HepG2 (cell line): Measurements from ENCODE around the gene TOX2. TPM values are rescaled to one million over a fixed set of nuclear protein-coding genes. Genes with fewer than 3 reads are reported as not detected.

ENCODE experiments used
- ATAC-seq: fragments of 200-7000 bp; cut with Tn5 transposase; 3 replicates; pipeline ENCODE4 v1.9.1; 2020; ENCODE audit warnings: mild to moderate bottlenecking, moderate library complexity
- BruUV-seq: library from RNA; stranded (reverse); fragments of 400-500 nt; replicated peaks from 2 replicates; lab custom pipeline; 2021; lab: Mats Ljungman, UMichigan
- CTCF ChIA-PET: fragments of 300-600 bp; formaldehyde crosslinking; extraction: SDS; loops from one replicate; lab custom pipeline; 2021; ENCODE audit warnings: low total read pairs, inconsistent platforms, low intra/inter-chr PET ratio; lab: Yijun Ruan, JAX
- POLR2A ChIA-PET: fragments of 350-600 bp; sonication (Branson Sonifier 250); formaldehyde crosslinking; loops from one replicate; lab custom pipeline; 2020; ENCODE audit warnings: antibody characterized with exemption, inconsistent platforms; lab: Yijun Ruan, JAX
- DNase-seq: peaks from one replicate; pipeline ENCODE4 v3.0.0-alpha.2; 2015; ENCODE audit warnings: low spot score
- FAIRE-seq: peaks from 3 replicates; lab custom pipeline; 2011; peaks lifted over from hg19 to GRCh38; lab: Jason Lieb, UNC
- H2AFZ ChIP-seq: one replicate; pipeline ENCODE4 v1.6.1; 2011; ENCODE audit warnings: low read length, inconsistent platforms
- H3K27ac ChIP-seq: fragments of 300-600 bp; 3 replicates; pipeline ENCODE4 v1.8.0; 2011; ENCODE audit warnings: mixed run types, mild to moderate bottlenecking, mixed read lengths, low read length, inconsistent platforms; ENCODE audit not compliant: insufficient read depth; ENCODE audit errors: extremely low read length
- H3K27me3 ChIP-seq, 2 experiments: fragments of 200-600 bp in 1 of 2; 2 replicates in 1 of 2; 3 replicates in 1 of 2; pipeline versions ENCODE4 v1.6.0 to v1.8.0; 2011; ENCODE audit warnings: low read length in 2 of 2, mild to moderate bottlenecking in 2 of 2, moderate library complexity in 2 of 2, inconsistent platforms in 1 of 2; ENCODE audit not compliant: insufficient read depth in 2 of 2, control insufficient read depth in 1 of 2
- H3K36me3 ChIP-seq, 2 experiments: fragments of 200-600 bp in 1 of 2; replicated peaks in 1 of 2; 2 replicates in 1 of 2; 3 replicates in 1 of 2; pipeline versions ENCODE4 v1.5.1 to v1.8.0; 2011; ENCODE audit warnings: low read length in 2 of 2, inconsistent platforms in 1 of 2; ENCODE audit not compliant: insufficient read depth in 2 of 2, control insufficient read depth in 1 of 2
- H3K4me1 ChIP-seq: 2 replicates; pipeline ENCODE4 v1.5.1; 2012; ENCODE audit warnings: low read length, inconsistent platforms; ENCODE audit not compliant: insufficient read depth
- H3K4me2 ChIP-seq: 2 replicates; pipeline ENCODE4 v1.6.0; 2011; ENCODE audit warnings: low read depth, low read length, inconsistent platforms
- H3K4me3 ChIP-seq, 3 experiments: fragments of 200-600 bp in 1 of 3; sonication (generic), shearing (Covaris generic) in 1 of 3; replicated peaks in 1 of 3; 2 replicates each; pipeline ENCODE4 v1.5.1; 2011 to 2016; ENCODE audit warnings: low read length in 3 of 3, inconsistent platforms in 2 of 3, low read depth in 2 of 3, mild to moderate bottlenecking in 2 of 3, control low read depth in 1 of 3, mixed read lengths in 1 of 3; ENCODE audit not compliant: insufficient read depth in 1 of 3
- H3K79me2 ChIP-seq: one replicate; pipeline ENCODE4 v1.6.1; 2011; ENCODE audit warnings: low read length, inconsistent platforms; ENCODE audit not compliant: insufficient read depth
- H3K9ac ChIP-seq: 2 replicates; pipeline ENCODE4 v1.6.0; 2011; ENCODE audit warnings: mild to moderate bottlenecking, low read depth, low read length, inconsistent platforms; ENCODE audit not compliant: insufficient read depth
- H3K9me3 ChIP-seq: 2 replicates; pipeline ENCODE4 v1.5.1; 2012; ENCODE audit warnings: mild to moderate bottlenecking, low read length
- H4K20me1 ChIP-seq: 2 replicates; pipeline ENCODE4 v1.6.0; 2011; ENCODE audit warnings: inconsistent platforms, mild to moderate bottlenecking, low read length, moderate library complexity; ENCODE audit not compliant: insufficient read depth
- NFATC3 ChIP-seq: sonication (generic); formaldehyde crosslinking; IDR thresholded peaks from 2 replicates; pipeline ENCODE4 v1.5.1; 2020; ENCODE audit warnings: mild to moderate bottlenecking, missing genetic modification reagents
- SPEN ChIP-seq: sonication (generic); formaldehyde crosslinking; IDR thresholded peaks from 2 replicates; pipeline ENCODE4 v1.5.1; 2020; ENCODE audit warnings: low read depth, mild to moderate bottlenecking, missing genetic modification reagents
- ZFP82 ChIP-seq: sonication (generic); formaldehyde crosslinking; IDR thresholded peaks from 2 replicates; pipeline ENCODE4 v1.5.1; 2020; ENCODE audit warnings: mild to moderate bottlenecking, missing genetic modification reagents, borderline replicate concordance
- WGBS: methylation state at CpG from one replicate; pipeline ENCODE4 v1.1.6; 2017; ENCODE audit warnings: low lambda C conversion rate; 5-methylcytosine and 5-hydroxymethylcytosine counted together
- in situ Hi-C: cut with HindIII; loops from 2 replicates; pipeline ENCODE4 v1.10.0; 2017; ENCODE audit warnings: low pct_unique_long_range_greater_than_20kb; ENCODE audit not compliant: extremely low pct_ligation_motif_present
- intact Hi-C: fragments of 100-400 bp; cut with micrococcal nuclease; formaldehyde crosslinking; loops from one replicate; pipeline ENCODE4 v1.10.0; 2022; ENCODE audit not compliant: unreplicated experiment
- polyA plus RNA-seq, 8 experiments: library from polyadenylated mRNA; depleted of rRNA in 3 of 8; stranded (reverse) in 7 of 8; unstranded in 1 of 8; fragments of >200 nt; fragmentation: Illumina TruSeq in 4 of 8; extraction: Trizol in 4 of 8; gene quantifications; 2 replicates each; pipeline versions ENCODE4 v1.2.1 to v1.2.3, GENCODE V29; 2011 to 2016; ENCODE audit warnings: low read depth in 4 of 8, missing spikeins in 1 of 8, mixed read lengths in 1 of 8; ENCODE audit not compliant: insufficient read depth in 1 of 8
- total RNA-seq, 5 experiments: library from RNA; depleted of rRNA; stranded (reverse); fragments of >200 nt; fragmentation: Illumina TruSeq; extraction: Trizol; gene quantifications; 2 replicates each; pipeline ENCODE4 v1.2.3, GENCODE V29; 2016; ENCODE audit warnings: low read depth in 1 of 5
- TF ChIP-seq, protein P1 (sequence below): sonication (generic); formaldehyde crosslinking; IDR thresholded peaks from 2 replicates; pipeline ENCODE4 v1.9.0; 2021; ENCODE audit warnings: missing genetic modification reagents, borderline replicate concordance
- TF ChIP-seq, protein P2 (sequence below): sonication (generic); formaldehyde crosslinking; IDR thresholded peaks from 2 replicates; pipeline ENCODE4 v1.8.1; 2023; ENCODE audit warnings: mild to moderate bottlenecking, missing genetic modification reagents, borderline replicate concordance

TOX2 gene
- total and polyA plus RNA-seq, 2 of the 13 experiments (the other 11 are each of a cell fraction or from before 2014, with no cell fraction given) = not detected

DNA sequence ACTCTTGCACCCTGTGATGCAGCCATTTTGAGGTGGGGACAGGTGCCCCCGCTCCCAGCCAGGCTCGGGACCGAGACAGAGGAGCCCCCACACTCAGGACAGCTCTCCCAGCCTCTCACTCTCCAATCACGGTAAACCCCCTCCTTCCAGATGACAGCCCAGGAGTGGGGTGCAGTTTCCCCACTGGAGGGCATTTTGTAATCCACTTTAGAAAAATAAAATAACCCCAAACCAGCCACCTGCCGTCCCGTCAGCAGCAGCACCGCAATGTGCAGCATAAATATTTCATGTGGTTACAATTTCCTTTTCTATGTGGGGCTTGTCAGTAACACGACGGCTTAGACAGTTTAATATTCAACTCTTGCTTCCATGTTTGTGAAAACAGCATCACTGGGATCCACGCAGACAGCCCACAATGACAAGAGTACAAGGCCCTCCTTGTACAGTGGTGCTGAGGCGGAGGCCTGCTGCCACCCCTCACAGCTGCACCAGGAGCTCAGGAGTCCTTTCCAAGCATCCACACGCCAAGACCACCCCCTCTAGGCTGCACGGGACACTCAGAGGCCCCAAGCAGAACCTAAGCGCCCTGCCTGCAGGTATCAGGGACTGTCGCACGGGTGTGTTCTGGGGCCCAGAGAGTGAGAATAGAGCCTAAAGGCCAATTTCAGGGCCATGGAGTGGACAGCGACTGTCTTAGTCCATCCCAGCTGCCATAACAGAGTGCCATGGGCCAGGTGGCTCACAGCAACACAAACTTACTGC lies 155.7 kb downstream of the TOX2 start:
- FAIRE-seq = no peak
- peaks cover 37 to 93% of the 10 kb centered on the region in 2 experiments; a peak in 4 of 5 replicates for H3K27me3 ChIP-seq
- no peak overlapping the region for H3K4me2 ChIP-seq
- no peaks in the 10 kb centered on the region for H3K36me3 ChIP-seq
- WGBS = 28% methylated on average over 17 of the region's 17 CpGs
- in situ Hi-C loops = no loop called here
- H4K20me1 ChIP-seq = no peaks in the 10 kb centered on the region
- no TSS peak for BruUV-seq
- no peaks in the 10 kb centered on the region for H3K79me2 ChIP-seq
- no peak for ATAC-seq
- CTCF ChIA-PET = no interaction called here
- DNase-seq = no peak
- no peak overlapping the region for H3K4me3 ChIP-seq
- TF ChIP-seq, protein P1, sequence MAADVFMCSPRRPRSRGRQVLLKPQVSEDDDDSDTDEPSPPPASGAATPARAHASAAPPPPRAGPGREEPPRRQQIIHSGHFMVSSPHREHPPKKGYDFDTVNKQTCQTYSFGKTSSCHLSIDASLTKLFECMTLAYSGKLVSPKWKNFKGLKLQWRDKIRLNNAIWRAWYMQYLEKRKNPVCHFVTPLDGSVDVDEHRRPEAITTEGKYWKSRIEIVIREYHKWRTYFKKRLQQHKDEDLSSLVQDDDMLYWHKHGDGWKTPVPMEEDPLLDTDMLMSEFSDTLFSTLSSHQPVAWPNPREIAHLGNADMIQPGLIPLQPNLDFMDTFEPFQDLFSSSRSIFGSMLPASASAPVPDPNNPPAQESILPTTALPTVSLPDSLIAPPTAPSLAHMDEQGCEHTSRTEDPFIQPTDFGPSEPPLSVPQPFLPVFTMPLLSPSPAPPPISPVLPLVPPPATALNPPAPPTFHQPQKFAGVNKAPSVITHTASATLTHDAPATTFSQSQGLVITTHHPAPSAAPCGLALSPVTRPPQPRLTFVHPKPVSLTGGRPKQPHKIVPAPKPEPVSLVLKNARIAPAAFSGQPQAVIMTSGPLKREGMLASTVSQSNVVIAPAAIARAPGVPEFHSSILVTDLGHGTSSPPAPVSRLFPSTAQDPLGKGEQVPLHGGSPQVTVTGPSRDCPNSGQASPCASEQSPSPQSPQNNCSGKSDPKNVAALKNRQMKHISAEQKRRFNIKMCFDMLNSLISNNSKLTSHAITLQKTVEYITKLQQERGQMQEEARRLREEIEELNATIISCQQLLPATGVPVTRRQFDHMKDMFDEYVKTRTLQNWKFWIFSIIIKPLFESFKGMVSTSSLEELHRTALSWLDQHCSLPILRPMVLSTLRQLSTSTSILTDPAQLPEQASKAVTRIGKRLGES = no peak
- no peak for TF ChIP-seq ZFP82 (CRISPR knock-in tag)
- TF ChIP-seq, protein P2, sequence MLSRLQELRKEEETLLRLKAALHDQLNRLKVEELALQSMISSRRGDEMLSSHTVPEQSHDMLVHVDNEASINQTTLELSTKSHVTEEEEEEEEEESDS (CRISPR knock-in tag) = no peak
- TF ChIP-seq NFATC3 (CRISPR knock-in tag) = no peak
- no peak for TF ChIP-seq SPEN (CRISPR knock-in tag)
- TF ChIP-seq, all 625 proteins: peak for 0
- intact Hi-C loops = no loop called here
- no peaks in the 10 kb centered on the region for H3K4me1 ChIP-seq
- no peak overlapping the region for H3K27ac ChIP-seq
- POLR2A ChIA-PET = no interaction called here
- H3K9me3 ChIP-seq = no peaks in the 10 kb centered on the region
- no peak overlapping the region for H2AFZ ChIP-seq
- H3K9ac ChIP-seq = no peak overlapping the region
